Measurements from ENCODE around the gene CLRN3. TPM values are rescaled to one million over a fixed set of nuclear protein-coding genes. Genes with fewer than 3 reads are reported as not detected.

The CLRN3 gene
- total RNA-seq, 4 donors from 2014 or later = not detected

GRCh38 chr10:127888521-127889312, 4.0 kb downstream of the CLRN3 start:
- ATAC-seq (ENCODE audit: low FRiP score) (no peak), DNase-seq (ENCODE audit: low spot score) (no peak)
- TF ChIP-seq CTCF (IDR thresholded peaks at IDR 0.05) = no peak

GRCh38 chr10:127887541-127888415, 5.0 kb downstream of the CLRN3 start:
- no peak for ATAC-seq (ENCODE audit: low FRiP score)
- no peak for DNase-seq (ENCODE audit: low spot score)
- no peak for TF ChIP-seq CTCF (IDR thresholded peaks at IDR 0.05)

- ATAC-seq (ENCODE audit: low FRiP score) (no peak), DNase-seq (ENCODE audit: low spot score) (no peak)
- TF ChIP-seq CTCF (IDR thresholded peaks at IDR 0.05) = no peak
Measured at GRCh38 chr10:127886371-127887051, 6.2 kb downstream of the CLRN3 start.

- ATAC-seq (ENCODE audit: low FRiP score) = no peak
- no peak for DNase-seq (ENCODE audit: low spot score)
- no peak for TF ChIP-seq CTCF (IDR thresholded peaks at IDR 0.05)
Measured at GRCh38 chr10:127884501-127884900, 8.2 kb downstream of the CLRN3 start.

GRCh38 chr10:127883516-127883915, 9.2 kb downstream of the CLRN3 start:
- ATAC-seq (ENCODE audit: low FRiP score) (no peak), DNase-seq (ENCODE audit: low spot score) (no peak)
- TF ChIP-seq CTCF (IDR thresholded peaks at IDR 0.05) = no peak

GRCh38 chr10:127882801-127883459, 9.8 kb downstream of the CLRN3 start:
- ATAC-seq (ENCODE audit: low FRiP score) (no peak), DNase-seq (ENCODE audit: low spot score) (no peak)
- TF ChIP-seq CTCF (IDR thresholded peaks at IDR 0.05) = no peak
